ENCODE results near the gene FADS2.

Gene FADS2

DNA sequence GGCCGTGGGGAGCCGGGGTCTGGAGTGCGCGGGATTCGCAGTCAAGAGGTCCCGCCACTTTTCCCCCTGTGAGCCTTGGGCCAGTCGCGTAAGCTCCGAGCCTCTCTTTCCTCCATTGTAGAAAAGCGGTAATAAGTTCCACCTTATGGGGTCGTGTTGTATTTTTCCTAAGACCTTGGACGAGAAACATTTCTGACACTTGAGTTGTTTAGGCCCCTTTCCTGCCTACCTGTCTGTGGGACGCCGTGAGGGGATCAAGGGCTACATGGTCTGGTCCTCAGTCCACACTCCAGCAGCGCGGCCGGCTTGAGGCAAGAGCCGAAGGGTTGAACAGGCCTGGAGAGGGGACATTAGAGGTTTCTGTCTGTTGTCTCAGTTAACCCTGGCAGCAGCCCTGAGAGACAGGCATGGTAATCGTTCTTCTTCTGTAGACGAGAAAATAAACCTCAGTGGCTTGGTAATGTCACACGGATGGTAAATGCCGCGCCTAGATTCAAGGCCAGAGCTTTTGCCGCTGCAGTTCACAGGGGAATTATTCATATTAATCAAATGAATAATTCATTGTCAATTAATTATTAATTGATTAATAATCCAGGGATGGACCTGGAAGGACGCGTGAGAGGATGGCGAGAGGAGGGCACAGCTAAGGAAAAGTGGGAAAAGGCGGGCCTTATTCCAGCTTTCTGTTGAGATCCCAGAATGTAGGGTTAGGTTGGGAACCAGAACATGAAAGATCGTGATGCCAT, 34.8 kb upstream of the FADS2 start:
- Histone ChIP-seq H3K27me3 (ENCODE audit: low read depth, low read length) (no peaks in the 10 kb centered on the region), H3K9me3 (ENCODE audit: insufficient read depth, low read length) (no peaks in the 10 kb centered on the region), H3K79me2 (ENCODE audit: low read length) (peaks cover 92% of the 10 kb centered on the region), H2AFZ (ENCODE audit: low read depth, low read length) (peak overlapping the region; percentile 91; the same call in 1 of the 2 replicates), H3K27ac (ENCODE audit: low read length) (peak overlapping the region; percentile 83), H4K20me1 (ENCODE audit: insufficient read depth, low read length) (peaks cover 8% of the 10 kb centered on the region; the same call in 1 of the 2 replicates), H3K4me2 (ENCODE audit: low read length) (peak overlapping the region; percentile 77), H3K4me3 (ENCODE audit: low read length) (peak overlapping the region; percentile 90), H3K4me1 (ENCODE audit: low read length) (peaks cover 29% of the 10 kb centered on the region), H3K36me3 (replicated peaks; ENCODE audit: low read depth, low read length) (peaks cover 51% of the 10 kb centered on the region), H3K9ac (ENCODE audit: low read length) (peak overlapping the region; percentile 99)
- TF ChIP-seq, protein P1, sequence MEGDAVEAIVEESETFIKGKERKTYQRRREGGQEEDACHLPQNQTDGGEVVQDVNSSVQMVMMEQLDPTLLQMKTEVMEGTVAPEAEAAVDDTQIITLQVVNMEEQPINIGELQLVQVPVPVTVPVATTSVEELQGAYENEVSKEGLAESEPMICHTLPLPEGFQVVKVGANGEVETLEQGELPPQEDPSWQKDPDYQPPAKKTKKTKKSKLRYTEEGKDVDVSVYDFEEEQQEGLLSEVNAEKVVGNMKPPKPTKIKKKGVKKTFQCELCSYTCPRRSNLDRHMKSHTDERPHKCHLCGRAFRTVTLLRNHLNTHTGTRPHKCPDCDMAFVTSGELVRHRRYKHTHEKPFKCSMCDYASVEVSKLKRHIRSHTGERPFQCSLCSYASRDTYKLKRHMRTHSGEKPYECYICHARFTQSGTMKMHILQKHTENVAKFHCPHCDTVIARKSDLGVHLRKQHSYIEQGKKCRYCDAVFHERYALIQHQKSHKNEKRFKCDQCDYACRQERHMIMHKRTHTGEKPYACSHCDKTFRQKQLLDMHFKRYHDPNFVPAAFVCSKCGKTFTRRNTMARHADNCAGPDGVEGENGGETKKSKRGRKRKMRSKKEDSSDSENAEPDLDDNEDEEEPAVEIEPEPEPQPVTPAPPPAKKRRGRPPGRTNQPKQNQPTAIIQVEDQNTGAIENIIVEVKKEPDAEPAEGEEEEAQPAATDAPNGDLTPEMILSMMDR (IDR thresholded peaks at IDR 0.05; ENCODE audit: low read depth, low read length) = no peak
- no peak for TF ChIP-seq EZH2phosphoT487 (IDR thresholded peaks at IDR 0.05; ENCODE audit: low read depth)

DNA sequence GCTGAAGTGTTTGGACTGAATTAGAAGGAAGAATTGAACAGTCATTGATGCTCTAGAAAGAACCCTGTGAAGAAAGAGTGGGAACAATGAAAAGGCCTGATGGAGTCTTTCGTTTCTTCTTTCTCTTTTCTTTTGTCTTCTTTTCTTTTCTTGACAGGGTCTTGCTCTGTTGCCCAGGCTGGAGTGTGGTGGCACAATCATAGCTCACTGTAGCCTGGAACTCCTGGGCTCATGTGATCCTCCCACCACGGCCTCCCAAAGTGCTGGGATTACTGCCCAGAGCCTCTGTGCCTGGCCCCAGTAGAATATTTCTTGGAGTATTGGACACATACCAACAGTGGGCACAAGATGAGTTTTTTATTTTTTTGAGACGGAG, 34.3 kb upstream of the FADS2 start:
- peaks cover 51% of the 10 kb centered on the region for H3K36me3 ChIP-seq (replicated peaks; ENCODE audit: low read depth, low read length)
- peak overlapping the region; percentile 83; the same call in 1 of the 2 replicates for H3K27ac ChIP-seq (ENCODE audit: low read length)
- H3K4me3 ChIP-seq (ENCODE audit: low read length) = peak overlapping the region; percentile 90

DNA sequence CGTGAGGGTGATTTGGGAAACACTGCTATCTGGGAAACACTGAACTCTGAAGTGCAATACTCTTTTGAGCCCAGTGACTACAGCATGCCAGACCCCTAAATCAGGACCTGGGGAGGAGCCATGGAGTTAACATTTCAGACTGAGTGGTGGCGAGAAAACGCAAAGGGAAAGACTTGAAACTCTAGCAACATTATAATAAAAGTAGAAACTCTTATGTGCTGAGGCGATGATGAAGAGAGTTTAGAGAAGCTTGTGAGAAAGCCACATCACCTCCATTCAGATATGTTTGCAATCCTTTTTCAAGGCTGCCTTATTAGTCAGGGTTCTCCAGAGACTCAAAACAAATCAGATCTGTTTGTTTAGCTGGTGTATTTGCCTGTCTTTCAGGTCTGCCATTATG, 33.5 kb upstream of the FADS2 start:
- H3K4me3 ChIP-seq (ENCODE audit: low read length) = no peak overlapping the region
- TF ChIP-seq EZH2phosphoT487 (IDR thresholded peaks at IDR 0.05; ENCODE audit: low read depth) = no peak
- TF ChIP-seq, protein P1 (IDR thresholded peaks at IDR 0.05; ENCODE audit: low read depth, low read length) = no peak
- peaks cover 49% of the 10 kb centered on the region for H3K36me3 ChIP-seq (replicated peaks; ENCODE audit: low read depth, low read length)
- peaks cover 43% of the 10 kb centered on the region for H3K4me1 ChIP-seq (ENCODE audit: low read length)
- no peaks in the 10 kb centered on the region for H3K9me3 ChIP-seq (ENCODE audit: insufficient read depth, low read length)
- H3K27me3 ChIP-seq (ENCODE audit: low read depth, low read length) = no peaks in the 10 kb centered on the region
- H3K27ac ChIP-seq (ENCODE audit: low read length) = no peak overlapping the region
- H3K4me2 ChIP-seq (ENCODE audit: low read length) = peak overlapping the region; percentile 22
- peaks cover 11% of the 10 kb centered on the region; the same call in 1 of the 2 replicates for H4K20me1 ChIP-seq (ENCODE audit: insufficient read depth, low read length)
- no peak overlapping the region for H3K9ac ChIP-seq (ENCODE audit: low read length)
- H2AFZ ChIP-seq (ENCODE audit: low read depth, low read length) = no peak overlapping the region
- H3K79me2 ChIP-seq (ENCODE audit: low read length) = peaks cover 99% of the 10 kb centered on the region

More for the DNA sequence above, 34.3 kb upstream of the FADS2 start:
- Histone ChIP-seq H3K27me3 (ENCODE audit: low read depth, low read length) (no peaks in the 10 kb centered on the region), H3K9ac (ENCODE audit: low read length) (peak overlapping the region; percentile 99), H3K79me2 (ENCODE audit: low read length) (peaks cover 98% of the 10 kb centered on the region), H3K4me2 (ENCODE audit: low read length) (peak overlapping the region; percentile 77), H3K9me3 (ENCODE audit: insufficient read depth, low read length) (no peaks in the 10 kb centered on the region), H2AFZ (ENCODE audit: low read depth, low read length) (no peak overlapping the region), H4K20me1 (ENCODE audit: insufficient read depth, low read length) (peaks cover 8% of the 10 kb centered on the region; the same call in 1 of the 2 replicates), H3K4me1 (ENCODE audit: low read length) (peaks cover 35% of the 10 kb centered on the region)
- no peak for TF ChIP-seq EZH2phosphoT487 (IDR thresholded peaks at IDR 0.05; ENCODE audit: low read depth)
- TF ChIP-seq, protein P1 (IDR thresholded peaks at IDR 0.05; ENCODE audit: low read depth, low read length) = no peak

DNA sequence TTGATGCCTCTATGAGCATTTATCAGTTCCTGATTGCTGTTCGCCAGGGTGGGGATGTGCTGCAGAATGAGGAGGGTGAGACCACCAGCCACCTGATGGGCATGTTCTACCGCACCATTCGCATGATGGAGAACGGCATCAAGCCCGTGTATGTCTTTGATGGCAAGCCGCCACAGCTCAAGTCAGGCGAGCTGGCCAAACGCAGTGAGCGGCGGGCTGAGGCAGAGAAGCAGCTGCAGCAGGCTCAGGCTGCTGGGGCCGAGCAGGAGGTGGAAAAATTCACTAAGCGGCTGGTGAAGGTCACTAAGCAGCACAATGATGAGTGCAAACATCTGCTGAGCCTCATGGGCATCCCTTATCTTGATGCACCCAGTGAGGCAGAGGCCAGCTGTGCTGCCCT, 32.6 kb upstream of the FADS2 start:
- Histone ChIP-seq H3K9ac (ENCODE audit: low read length) (no peak overlapping the region), H3K4me2 (ENCODE audit: low read length) (no peak overlapping the region), H3K4me1 (ENCODE audit: low read length) (peaks cover 45% of the 10 kb centered on the region), H2AFZ (ENCODE audit: low read depth, low read length) (no peak overlapping the region), H3K36me3 (replicated peaks; ENCODE audit: low read depth, low read length) (peaks cover 48% of the 10 kb centered on the region), H3K27ac (ENCODE audit: low read length) (no peak overlapping the region), H3K79me2 (ENCODE audit: low read length) (peaks cover 99% of the 10 kb centered on the region), H4K20me1 (ENCODE audit: insufficient read depth, low read length) (peaks cover 14% of the 10 kb centered on the region; the same call in 1 of the 2 replicates), H3K27me3 (ENCODE audit: low read depth, low read length) (no peaks in the 10 kb centered on the region), H3K4me3 (ENCODE audit: low read length) (no peak overlapping the region), H3K9me3 (ENCODE audit: insufficient read depth, low read length) (no peaks in the 10 kb centered on the region)
- TF ChIP-seq, protein P1 (IDR thresholded peaks at IDR 0.05; ENCODE audit: low read depth, low read length) = no peak

All from OCI-LY3 (cell line).